Islet of Langerhans (tissue), 1 donor: ENCODE data around the gene PLEKHG5.

Source experiments
- FAIRE-seq: peaks from one replicate; lab custom pipeline; 2011; peaks lifted over from hg19 to GRCh38; lab: Jason Lieb, UNC

Gene PLEKHG5

GRCh38 chr1:6476483-6476882, 15.0 kb downstream of the PLEKHG5 start:
- FAIRE-seq = no peak

GRCh38 chr1:6475381-6476133, 15.9 kb downstream of the PLEKHG5 start:
- no peak for FAIRE-seq

- no peak for FAIRE-seq
These were observed 16.6 kb downstream of the PLEKHG5 start for GRCh38 chr1:6474815-6475282.

GRCh38 chr1:6473974-6474814, 17.3 kb downstream of the PLEKHG5 start:
- FAIRE-seq = no peak

GRCh38 chr1:6473156-6473555, 18.3 kb downstream of the PLEKHG5 start:
- no peak for FAIRE-seq

GRCh38 chr1:6472391-6472790, 19.1 kb downstream of the PLEKHG5 start:
- no peak for FAIRE-seq

- FAIRE-seq = no peak
These were observed 19.5 kb downstream of the PLEKHG5 start for GRCh38 chr1:6471970-6472368.

- no peak for FAIRE-seq
These were observed 20.1 kb downstream of the PLEKHG5 start for GRCh38 chr1:6471086-6471969.

GRCh38 chr1:6470132-6471085, 21.1 kb downstream of the PLEKHG5 start:
- FAIRE-seq = no peak

- no peak for FAIRE-seq
These were observed 22.6 kb downstream of the PLEKHG5 start for GRCh38 chr1:6468729-6469461.

GRCh38 chr1:6467744-6468688, 23.5 kb downstream of the PLEKHG5 start:
- FAIRE-seq = no peak

- FAIRE-seq = no peak
These were observed 24.2 kb downstream of the PLEKHG5 start for GRCh38 chr1:6467224-6467623.

GRCh38 chr1:6466751-6467150, 24.7 kb downstream of the PLEKHG5 start:
- no peak for FAIRE-seq

- no peak for FAIRE-seq
These were observed 25.4 kb downstream of the PLEKHG5 start, which contains the start of gene TNFRSF25 for GRCh38 chr1:6466023-6466422. TSS of gene TNFRSF25 (minus strand) at chr1:6466173. CDS start at chr1:6466107, 66 bp downstream.

- FAIRE-seq = no peak
These were observed 25.9 kb downstream of the PLEKHG5 start for GRCh38 chr1:6465461-6466005.

- FAIRE-seq = no peak
These were observed 26.6 kb downstream of the PLEKHG5 start for GRCh38 chr1:6464915-6465314.

- FAIRE-seq = no peak
These were observed 27.0 kb downstream of the PLEKHG5 start for GRCh38 chr1:6464514-6464836.

GRCh38 chr1:6463120-6463412, 28.4 kb downstream of the PLEKHG5 start:
- FAIRE-seq = no peak

- no peak for FAIRE-seq
These were observed 28.9 kb downstream of the PLEKHG5 start for GRCh38 chr1:6462412-6463119.
